HG03342 (cell line): ENCODE results near the gene ITPR3.

ENCODE experiments used
- ATAC-seq: cut with Tn5 transposase; IDR thresholded peaks from one replicate; pipeline ENCODE4 v1.9.1; 2021; ENCODE audit warnings: mild to moderate bottlenecking, moderate library complexity; ENCODE audit not compliant: unreplicated experiment

ITPR3 gene

DNA sequence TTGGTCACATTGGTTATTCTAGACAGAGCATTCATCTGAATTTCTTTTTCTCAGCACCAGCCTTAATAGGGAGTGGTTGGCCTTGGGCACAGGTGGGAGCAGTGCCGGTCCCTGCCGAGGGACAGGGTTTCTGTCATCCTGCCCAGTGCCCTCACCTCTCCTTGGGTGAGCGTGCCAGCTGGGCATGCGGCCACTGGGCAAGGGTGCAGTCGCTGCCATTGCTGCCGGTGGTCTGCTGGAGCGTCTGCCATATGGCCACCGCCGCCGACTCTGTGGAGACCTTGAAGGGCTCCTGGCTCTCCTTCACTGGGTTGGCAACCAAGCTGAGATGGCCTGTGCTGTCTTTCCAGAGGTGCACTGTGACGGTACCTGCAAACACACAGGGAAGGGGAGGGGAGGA lies 106.8 kb downstream of the ITPR3 start:
- no peak for ATAC-seq

DNA sequence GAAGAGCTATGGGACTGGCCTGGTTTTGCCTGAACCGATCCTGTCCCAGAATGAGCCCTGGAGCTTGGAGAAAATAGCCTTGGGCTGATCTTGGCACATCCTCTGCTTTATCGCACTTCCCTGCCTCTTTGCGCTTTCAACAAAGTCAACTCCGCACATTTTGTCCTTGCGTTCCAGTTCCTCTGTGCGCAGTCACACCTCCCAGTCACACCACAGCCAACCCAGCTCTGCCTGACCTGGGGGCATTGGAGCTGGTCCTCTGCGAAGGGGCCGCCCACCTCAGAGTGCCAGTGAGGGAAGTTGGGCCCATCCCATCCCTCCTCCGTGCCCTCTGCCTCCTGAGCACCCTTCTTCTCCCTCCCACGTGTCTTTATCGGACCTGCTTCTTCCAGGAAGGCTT lies 107.3 kb downstream of the ITPR3 start:
- ATAC-seq, result no peak

DNA sequence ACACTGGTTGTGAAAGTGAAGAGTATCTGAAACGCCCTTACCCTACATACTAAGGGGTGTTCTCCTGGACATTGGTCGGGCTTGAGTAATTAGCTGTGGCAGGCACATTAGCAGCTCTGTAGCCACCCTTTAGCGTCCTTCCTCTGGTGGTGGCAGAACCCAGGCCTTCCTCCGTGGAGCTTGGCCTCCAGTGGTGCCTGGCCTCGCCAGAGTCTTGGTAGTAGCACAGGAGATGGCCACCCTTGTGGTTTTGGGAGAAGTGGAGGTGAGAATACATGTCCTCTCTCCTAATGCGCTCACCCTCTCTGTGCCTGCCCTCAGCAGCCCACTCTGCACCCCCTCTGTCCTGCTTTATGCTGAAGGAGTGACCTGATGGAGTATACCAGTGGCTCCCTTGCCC lies 107.9 kb downstream of the ITPR3 start:
- no peak for ATAC-seq

DNA sequence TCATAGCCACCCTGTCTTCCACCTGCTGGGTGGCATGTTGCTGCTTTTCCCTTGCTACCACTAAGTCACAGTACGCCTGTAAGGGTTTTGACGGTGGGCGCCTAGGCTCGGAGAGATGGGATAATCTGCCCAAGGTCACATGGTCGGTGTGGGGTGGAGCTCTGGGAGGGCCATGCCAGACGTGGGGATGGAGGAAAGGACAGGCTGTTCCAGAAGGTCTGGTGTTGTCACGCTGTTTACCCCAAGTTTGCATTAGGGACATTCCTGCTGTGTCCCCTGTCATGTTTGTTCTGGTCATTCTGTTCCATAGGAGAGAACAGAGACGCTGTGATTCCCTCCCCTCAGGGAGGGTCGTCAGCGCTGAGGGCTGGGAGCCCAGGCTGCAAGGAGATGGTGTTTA lies 109.5 kb downstream of the ITPR3 start:
- no peak for ATAC-seq

DNA sequence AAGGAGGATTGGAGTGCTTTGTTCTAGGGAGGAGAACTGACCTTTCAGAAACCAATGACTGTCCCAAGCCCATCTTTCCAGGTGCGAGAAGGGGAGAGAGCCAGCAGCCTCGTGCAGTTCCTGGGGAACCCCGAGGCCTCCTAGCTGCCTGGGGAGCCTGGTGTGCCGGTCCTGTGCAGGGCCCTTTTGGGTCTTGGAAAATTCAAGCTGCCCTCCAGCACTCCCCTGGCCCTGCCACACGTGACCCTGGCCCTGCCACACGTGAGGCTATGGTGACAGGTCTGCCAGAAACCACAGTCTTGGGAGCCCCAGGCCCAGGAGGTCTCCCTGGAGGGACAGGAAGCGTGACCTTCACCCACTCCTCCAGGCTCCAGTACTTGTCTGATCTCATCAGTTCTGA lies 109.9 kb downstream of the ITPR3 start:
- no peak for ATAC-seq

DNA sequence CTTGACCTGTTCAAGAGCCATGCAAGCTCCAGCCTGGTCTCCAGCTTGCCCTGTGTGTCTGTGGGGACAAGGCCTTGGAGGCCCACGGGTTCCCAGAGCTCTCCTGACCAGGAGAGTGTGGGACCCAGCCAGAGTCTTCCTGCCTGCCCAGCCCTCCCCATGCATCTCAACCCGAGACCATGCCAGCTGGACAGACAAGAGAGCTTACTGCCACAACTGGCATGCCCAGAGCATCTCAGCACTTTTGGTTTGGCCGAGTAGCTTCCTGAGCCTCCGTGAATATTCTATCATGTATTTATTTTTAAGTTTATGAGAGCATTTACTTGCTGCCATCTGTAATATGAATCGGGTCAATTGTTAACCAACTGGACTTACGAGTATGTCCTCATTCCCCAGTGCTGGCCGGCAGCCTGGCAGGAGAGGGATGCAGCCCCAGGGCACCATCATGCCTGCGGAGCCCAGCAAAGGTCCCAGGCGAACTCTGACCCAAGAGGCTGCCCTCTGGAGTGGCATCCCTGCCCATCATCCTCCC lies 110.7 kb downstream of the ITPR3 start:
- no peak for ATAC-seq

DNA sequence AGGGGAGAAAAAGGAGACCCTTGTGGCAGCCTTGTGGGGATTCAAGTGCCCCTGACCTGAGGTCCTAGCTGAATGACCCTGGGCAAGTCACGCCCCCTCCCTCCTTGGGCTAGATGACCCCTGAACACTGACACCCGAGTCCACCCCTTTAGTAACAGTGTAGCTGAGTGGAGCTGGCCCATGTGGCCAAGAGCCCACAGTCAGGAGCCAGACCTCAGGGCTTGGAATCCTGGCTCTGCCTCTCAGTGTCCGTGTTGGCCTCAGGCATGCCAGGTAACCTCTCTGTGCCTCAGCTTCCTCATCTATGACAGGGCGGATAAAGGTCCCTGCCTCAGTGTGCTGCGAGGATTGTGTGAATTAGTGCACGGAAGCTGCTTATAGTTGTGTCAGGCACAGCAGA lies 111.3 kb downstream of the ITPR3 start:
- ATAC-seq, result no peak

DNA sequence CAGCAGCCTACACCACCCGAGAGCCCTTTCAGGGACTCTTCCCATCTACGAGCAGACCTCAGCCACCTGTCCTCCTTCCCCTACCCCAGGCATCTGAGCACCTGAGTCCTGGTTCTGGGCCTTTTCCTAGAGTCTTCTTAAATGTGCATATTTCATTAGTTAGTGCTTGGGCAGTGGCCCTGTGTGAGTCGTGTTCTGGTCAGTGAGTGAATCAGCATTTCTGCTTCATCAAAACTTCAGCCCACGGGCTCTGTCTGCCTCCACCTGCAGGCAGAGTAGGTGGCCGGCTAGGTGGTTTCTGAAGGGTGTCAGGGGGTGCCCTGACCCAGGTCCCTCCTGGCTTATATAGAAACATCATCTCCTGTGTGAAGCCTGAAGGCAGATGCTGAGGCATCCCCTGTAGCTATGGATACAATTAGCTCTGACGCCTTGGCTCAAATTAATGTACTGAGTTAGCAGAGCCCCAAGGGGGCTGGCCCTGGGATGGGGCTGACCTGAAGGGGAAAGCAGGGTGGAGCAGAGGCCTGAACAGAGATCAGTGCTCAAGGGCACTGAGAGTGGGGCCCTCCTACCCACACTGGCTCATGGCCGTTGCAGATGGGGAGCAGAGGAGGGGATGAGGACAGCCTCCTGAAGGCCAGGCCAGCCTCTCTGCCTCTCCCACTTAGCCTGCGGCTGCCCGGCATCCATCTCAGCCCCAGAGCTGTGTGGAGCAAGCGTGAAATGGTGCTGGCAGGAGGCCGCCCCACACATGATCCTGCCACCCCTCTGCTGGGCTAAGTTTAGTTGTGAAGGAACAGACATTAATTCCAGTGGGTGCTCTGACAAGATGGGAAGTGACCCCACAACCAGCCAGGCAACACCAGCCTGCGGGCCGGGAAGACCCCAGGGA lies 111.9 kb downstream of the ITPR3 start:
- ATAC-seq, result no peak

DNA sequence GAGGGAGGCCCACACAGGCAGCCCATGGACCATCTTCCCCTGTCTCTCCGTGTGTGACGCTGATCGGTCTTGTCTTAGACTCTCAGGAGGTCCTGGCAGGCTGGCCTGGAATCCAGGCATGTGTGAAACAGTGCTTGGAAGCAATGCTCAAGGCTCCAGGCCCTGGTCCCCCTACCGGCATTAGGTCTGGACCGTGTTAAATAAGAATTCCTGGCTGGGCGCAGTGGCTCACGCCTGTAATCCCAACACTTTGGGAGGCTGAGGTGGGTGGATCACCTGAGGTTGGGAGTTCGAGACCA lies 112.5 kb downstream of the ITPR3 start:
- no peak for ATAC-seq

DNA sequence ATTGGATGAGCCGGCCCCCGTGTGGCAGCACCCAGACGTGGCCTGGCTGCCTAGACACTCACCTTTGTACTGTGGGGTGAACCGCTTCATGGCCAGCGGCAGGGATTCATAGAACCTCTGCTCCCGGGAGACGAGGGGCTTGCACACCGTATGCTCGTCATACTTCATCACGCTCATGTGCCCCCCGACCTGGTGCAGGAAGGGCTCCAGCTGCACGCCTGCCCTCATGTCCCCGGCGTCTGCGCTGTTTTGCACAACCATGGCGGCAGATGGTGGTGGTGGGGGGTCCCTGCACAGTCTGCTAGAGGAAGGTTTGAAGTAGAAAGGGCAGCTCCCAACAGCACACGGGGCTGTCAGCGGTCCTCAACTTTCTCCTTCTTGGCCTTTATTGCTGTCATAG lies 114.1 kb downstream of the ITPR3 start:
- ATAC-seq, result no peak

DNA sequence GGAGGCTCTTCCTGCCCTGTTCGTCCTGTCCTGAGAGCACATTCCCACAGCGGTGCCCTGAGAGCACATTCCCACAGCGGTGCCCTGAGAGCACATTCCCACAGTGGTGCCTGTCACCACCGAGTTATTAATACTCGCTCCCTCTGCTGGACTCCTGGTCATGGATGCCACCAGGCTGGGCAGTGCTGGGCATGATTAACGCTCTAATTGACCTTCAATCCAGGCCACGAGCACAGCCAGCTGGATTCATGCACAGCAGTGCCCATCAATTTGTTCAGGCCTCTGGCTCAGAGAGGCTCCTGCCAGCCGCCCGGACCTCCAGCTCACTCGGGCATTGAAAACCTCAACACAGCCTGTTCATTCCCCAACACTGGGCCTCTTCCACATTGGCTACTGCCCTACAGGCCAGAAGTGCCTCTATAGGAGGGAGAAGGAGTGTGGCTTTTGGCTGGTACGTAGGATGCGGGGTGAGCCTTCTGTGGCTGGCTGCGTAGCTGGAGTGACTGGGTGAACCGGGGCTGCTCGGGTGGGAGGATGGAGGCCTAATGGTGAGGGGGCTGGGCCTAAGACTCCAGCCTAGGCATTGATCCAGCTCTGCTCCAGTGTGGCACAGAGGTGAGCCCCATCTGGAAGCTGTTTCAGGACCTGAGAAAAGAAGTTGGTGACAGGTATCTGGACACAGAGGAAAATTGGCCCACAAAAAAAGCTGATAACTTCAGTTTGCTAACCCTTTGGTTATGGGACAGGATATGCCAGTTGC lies 116.3 kb downstream of the ITPR3 start:
- no peak for ATAC-seq

DNA sequence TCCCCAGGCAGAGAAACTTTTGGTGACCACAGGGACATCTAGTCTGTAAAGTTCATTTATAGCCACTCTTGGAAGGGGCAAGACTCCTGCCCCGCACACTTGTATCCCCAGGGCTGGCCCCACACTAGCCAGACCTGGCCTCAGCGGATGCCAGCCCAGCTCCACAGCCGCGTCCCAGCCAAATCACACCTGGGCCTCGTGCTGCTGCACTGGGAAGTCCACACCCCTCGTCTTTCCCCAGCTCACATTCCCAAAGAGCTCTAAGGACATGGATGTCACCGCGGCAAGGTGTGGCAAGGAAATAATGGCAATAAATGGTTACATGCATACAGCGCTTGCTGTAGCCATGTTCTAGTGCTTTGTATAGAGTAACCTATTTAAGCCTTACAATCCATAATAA lies 117.0 kb downstream of the ITPR3 start:
- no peak for ATAC-seq

DNA sequence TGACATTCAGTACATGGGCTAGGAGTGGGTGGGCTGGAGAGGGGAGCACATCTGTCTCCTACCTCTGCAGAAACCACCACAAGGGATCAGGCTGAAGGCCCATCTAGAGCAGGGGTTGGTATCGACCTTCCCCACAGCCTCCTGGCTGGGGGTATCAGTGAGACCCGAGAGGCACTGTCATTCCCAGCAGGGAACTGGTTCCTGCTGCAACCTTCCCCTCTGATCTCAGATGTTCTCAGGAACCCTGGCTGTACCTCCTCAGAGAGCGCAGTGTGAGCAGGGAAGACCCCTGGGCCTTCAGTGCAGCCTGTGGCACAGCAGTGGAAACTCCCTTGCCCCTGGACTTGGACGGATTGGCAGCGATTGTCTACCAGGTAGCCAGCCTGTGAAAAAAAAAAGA lies 117.8 kb downstream of the ITPR3 start:
- no peak for ATAC-seq

DNA sequence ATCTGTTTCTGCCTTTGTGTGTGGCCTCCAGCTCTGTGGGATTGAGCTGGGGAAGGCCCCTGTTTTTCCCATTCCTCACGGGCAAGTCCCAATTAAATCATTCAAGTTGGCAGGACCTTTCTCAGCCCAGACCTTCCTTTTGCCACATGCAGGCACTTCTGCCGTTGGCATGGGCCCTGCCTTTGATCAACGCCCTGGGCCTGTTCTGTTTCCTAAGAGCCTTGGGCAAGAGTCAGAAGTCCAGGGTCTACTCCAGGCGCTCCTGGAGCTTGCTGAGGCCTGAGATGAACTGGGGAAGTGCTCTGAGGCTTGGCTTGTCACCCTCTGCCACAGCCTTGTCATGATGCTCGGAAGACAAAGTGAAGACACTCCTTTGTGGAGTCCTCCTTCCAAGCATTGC lies 118.4 kb downstream of the ITPR3 start:
- no peak for ATAC-seq

DNA sequence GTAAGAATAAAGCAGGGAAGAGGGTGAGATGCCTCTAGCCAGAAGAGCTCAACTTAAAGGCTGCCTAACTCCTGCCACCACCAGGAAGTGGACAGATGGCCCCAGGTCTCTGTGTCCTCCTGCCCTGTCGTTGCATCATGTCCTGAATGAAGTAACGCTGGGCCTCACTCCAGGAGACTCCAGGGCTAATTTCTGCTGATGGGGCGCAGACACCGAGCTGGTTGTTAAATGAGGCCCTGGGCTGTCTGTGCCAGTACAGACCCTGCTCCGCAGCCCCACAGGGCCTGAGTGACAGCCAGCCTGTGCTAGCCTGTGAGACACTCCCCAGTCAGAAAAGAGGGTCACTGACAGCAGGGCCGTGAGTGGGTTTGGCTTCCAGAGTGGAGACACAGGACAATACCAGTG lies 119.1 kb downstream of the ITPR3 start:
- no peak for ATAC-seq

DNA sequence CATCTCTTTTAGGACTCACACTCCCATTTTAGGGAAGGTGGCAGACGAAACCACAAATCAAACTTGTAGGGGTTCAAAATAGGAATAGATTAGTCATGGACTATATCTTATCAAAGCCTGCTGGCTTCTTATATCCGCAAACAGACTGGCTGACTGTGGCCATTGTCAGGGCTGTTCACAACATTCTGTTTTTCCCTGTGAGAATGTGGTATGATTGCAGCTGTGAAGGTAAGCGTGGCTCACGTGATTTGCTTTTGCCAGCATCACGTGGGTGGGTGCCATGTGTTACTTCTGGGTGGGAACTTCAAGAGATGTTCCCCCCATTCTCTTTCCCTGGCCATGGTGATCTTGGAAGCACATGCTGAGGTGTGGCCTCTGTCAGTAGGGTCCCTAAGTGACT lies 119.7 kb downstream of the ITPR3 start:
- no peak for ATAC-seq

DNA sequence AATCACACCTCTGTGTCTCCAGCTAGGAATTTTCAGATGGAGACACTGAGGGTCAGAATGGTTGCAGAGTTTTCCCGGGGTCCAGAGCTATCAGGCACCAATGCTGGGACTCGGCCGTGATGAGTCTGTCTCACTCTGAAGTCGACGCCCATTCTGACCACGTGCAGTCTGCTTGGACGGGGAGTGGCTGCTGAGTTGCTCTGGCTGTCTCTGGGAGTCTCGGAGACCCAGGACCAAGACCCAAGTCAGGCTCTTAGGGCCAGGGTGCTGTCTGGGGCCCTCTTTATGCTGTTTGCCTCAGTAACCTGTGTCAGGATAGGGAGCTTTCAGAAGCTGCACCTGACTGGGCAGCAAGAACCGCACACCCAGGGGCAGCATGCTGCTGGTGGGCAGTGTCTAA lies 121.0 kb downstream of the ITPR3 start:
- no peak for ATAC-seq

DNA sequence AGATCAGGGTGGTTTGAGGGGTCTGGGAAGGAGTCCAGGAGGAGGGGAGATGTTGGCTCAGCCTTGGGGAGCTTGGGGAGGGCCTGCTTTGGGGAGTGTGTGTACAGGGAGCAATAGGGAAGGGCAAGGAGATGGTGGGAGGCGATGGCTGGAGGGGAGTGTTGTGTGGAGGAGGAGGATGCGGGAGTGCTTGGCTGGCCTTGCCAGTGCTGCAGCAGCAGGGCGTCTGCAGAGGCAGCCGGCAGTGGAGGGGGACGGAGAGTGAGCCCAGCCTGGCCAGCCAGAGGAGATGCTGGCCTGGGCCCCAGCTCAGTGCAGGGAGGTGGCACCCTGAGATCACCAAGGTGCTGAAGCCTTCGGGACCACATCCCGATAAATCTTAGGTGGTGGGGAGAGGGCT lies 121.7 kb downstream of the ITPR3 start:
- no peak for ATAC-seq

DNA sequence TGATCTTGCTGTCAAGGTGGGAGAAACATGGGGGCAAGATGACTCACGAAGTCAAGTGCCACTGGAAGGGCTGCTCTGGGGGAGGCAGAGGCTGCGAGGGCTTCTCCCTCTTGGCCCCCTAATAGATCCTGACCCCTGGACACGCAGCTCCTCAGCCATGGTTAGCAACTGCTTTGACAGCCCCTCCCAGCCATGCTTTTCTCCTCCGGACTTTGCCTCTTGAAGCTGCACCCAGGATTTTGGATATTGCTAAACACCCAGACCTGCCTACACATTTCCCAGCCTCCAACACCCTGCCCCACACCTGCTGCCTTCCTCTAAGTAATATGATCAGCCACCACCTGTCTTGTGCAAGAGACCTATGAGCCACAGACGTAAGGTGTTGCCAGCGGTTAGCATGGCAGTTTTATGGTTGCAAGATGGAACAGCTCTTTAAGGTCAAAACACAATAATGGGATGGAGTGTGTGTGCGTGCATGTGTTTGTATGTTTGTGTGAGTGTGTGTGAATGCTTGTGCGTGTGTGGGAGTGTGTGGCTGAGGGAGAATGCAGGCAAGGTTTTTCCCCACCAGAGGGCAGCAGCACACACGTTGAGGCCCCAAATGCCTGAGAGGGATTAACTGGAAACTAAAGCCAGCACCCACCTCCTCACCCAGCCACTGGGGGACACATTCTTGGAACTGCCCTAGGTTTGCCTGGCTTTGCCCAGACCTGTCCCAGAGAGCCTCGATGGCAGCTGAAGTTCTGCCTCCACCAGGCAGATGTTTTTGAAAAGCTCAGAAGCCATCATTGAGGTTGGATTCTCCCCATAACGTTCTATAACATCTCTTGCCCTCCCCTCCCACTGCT lies 123.1 kb downstream of the ITPR3 start:
- no peak for ATAC-seq

DNA sequence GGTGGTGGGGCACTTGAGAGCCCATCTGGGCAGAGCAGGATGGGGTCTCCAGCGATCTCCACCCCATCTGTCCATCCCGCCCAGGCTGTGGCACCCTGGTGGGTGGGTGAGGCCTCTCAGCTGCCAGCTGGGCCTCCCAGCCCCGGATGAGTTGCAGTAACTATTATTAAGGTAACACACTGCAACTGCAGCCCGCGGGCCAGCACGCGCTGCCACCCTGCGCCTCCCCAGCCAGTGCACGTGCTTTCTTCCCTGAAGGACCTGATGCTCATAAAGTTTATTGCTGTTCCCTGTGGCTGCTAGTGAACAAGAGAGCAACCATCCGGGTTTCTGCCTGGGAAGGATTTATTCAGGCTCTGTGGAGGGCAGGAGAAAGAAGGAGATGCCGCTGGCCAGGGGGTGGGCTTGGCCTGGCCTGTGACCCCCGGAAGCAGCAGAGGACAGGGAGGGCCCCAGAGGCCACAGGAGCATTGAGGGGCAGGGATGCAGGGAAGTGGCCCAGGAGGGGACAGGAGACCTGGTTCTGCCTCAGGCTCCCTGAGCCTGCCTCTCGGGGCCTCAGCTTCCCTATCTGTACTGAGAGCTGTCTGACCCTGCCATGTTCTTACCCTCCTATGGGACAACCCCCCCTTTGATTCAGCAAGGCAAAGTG lies 123.9 kb downstream of the ITPR3 start:
- ATAC-seq, result no peak

DNA sequence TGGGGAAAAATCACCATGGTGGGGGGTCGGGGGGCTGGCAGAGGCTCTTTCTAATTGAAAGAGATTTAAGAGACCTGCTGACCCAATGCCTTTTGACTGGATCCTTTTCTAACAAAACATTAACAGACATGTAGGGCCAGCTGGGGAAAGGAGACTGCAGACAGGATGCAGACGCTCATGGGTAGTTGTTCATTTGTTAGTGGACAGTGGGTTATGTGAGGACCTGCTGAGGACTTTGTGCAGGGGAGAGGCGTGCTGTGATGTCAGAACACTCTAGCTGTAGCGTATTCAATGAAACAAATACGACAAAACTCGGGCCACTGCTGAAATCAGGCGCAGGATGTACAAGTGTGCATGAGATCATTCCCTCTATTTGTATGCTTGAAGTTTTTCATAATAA lies 124.4 kb downstream of the ITPR3 start:
- no peak for ATAC-seq
